ENCODE measurements around the gene NFAM1. TPM values are rescaled to one million over a fixed set of nuclear protein-coding genes. Genes with fewer than 3 reads are reported as not detected.

The NFAM1 gene
- total RNA-seq, 3 donors from 2014 or later (not counting 1 experiment from before 2014, with no cell fraction given): 2.4 to 7.8 (median 3.6) TPM

DNA sequence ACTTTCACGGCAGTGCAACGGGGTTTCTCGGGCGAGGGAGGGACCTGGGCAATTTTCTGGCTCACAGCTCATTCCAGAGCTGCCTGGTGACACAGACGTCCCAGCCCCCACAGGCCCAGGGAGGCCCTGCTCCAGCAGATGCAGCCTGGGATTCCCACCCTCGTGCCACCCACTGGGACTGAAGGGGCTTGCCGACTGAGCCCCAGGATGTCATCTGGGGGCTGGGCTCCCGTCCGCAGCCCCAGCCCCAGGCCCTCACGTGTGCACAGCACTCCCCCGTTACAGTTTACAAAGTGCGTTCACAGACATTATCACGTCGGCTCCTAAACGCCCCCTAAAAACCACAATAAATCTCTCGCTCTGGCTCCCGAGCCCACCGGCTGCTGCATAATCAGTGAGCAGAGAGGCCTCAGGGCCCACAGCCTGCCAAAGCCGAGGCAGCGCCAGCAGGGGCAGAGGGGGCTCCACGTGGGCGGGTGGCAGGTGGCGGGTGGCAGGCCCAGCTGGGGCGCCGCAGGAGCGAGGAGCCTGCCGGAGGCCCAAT lies 84.8 kb downstream of the NFAM1 start:
- H3K4me3 Mint-ChIP-seq: no peak overlapping the region
- Histone ChIP-seq H3K4me1 (ENCODE audit: control insufficient read depth, insufficient read depth, low read length) (peaks cover 4% of the 10 kb centered on the region), H3K27ac (ENCODE audit: low read length) (no peak overlapping the region), H3K4me3 (ENCODE audit: low read length) (no peak overlapping the region), H3K36me3 (ENCODE audit: control insufficient read depth, insufficient read depth, low read length) (no peaks in the 10 kb centered on the region), H3K27me3 (ENCODE audit: control insufficient read depth, insufficient read depth, low read length) (peaks cover 5% of the 10 kb centered on the region), H3K9me3 (ENCODE audit: control insufficient read depth, insufficient read depth, low read length) (no peaks in the 10 kb centered on the region)
- H3K27ac Mint-ChIP-seq: no peak overlapping the region
- no peak for DNase-seq
- peaks cover 0 to 5% of the 10 kb centered on the region in 2 donors for H3K4me1 Mint-ChIP-seq
- intact Hi-C loops (cut with micrococcal nuclease): no loop called here
- TF ChIP-seq, protein P1, sequence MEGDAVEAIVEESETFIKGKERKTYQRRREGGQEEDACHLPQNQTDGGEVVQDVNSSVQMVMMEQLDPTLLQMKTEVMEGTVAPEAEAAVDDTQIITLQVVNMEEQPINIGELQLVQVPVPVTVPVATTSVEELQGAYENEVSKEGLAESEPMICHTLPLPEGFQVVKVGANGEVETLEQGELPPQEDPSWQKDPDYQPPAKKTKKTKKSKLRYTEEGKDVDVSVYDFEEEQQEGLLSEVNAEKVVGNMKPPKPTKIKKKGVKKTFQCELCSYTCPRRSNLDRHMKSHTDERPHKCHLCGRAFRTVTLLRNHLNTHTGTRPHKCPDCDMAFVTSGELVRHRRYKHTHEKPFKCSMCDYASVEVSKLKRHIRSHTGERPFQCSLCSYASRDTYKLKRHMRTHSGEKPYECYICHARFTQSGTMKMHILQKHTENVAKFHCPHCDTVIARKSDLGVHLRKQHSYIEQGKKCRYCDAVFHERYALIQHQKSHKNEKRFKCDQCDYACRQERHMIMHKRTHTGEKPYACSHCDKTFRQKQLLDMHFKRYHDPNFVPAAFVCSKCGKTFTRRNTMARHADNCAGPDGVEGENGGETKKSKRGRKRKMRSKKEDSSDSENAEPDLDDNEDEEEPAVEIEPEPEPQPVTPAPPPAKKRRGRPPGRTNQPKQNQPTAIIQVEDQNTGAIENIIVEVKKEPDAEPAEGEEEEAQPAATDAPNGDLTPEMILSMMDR (IDR thresholded peaks at IDR 0.05): no peak
- WGBS (ENCODE audit: insufficient coverage): 69% methylated on average over 27 of the region's 27 CpGs
- H3K9me3 Mint-ChIP-seq: no peaks in the 10 kb centered on the region
- peaks cover 0 to 14% of the 10 kb centered on the region in 2 donors for H3K27me3 Mint-ChIP-seq (ENCODE audit: low read depth in 2 of 2)
- H3K36me3 Mint-ChIP-seq: no peaks in the 10 kb centered on the region
- no peak for ATAC-seq

GRCh38 chr22:42346722-42347121 lies 85.5 kb downstream of the NFAM1 start:
- Mint-ChIP-seq H3K9me3 (no peaks in the 10 kb centered on the region), H3K27ac (no peak overlapping the region)
- intact Hi-C loops (cut with micrococcal nuclease): no loop called here

GRCh38 chr22:42345458-42345857 lies 86.7 kb downstream of the NFAM1 start:
- H3K27me3 Mint-ChIP-seq (ENCODE audit: low read depth in 2 of 2): peaks cover 0 to 20% of the 10 kb centered on the region in 2 donors
- intact Hi-C loops (cut with micrococcal nuclease): no loop called here
- TF ChIP-seq, protein P1 (IDR thresholded peaks at IDR 0.05): no peak
- H3K27ac Mint-ChIP-seq: no peak overlapping the region
- Histone ChIP-seq H3K9me3 (ENCODE audit: control insufficient read depth, insufficient read depth, low read length) (no peaks in the 10 kb centered on the region), H3K4me3 (ENCODE audit: low read length) (no peak overlapping the region), H3K27ac (ENCODE audit: low read length) (no peak overlapping the region), H3K36me3 (ENCODE audit: control insufficient read depth, insufficient read depth, low read length) (no peaks in the 10 kb centered on the region), H3K4me1 (ENCODE audit: control insufficient read depth, insufficient read depth, low read length) (peaks cover 4% of the 10 kb centered on the region), H3K27me3 (ENCODE audit: control insufficient read depth, insufficient read depth, low read length) (peaks cover 5% of the 10 kb centered on the region)
- 94% methylated on average over 4 of the region's 4 CpGs for WGBS (ENCODE audit: insufficient coverage)
- no peak overlapping the region for H3K4me3 Mint-ChIP-seq
- no peaks in the 10 kb centered on the region for H3K36me3 Mint-ChIP-seq
- ATAC-seq (no peak), DNase-seq (no peak)
- no peaks in the 10 kb centered on the region for H3K9me3 Mint-ChIP-seq
- H3K4me1 Mint-ChIP-seq: peaks cover 0 to 5% of the 10 kb centered on the region in 2 donors

More at GRCh38 chr22:42346722-42347121, 85.5 kb downstream of the NFAM1 start:
- TF ChIP-seq, protein P1 (IDR thresholded peaks at IDR 0.05): no peak
- Histone ChIP-seq H3K36me3 (ENCODE audit: control insufficient read depth, insufficient read depth, low read length) (no peaks in the 10 kb centered on the region), H3K9me3 (ENCODE audit: control insufficient read depth, insufficient read depth, low read length) (no peaks in the 10 kb centered on the region), H3K4me1 (ENCODE audit: control insufficient read depth, insufficient read depth, low read length) (peaks cover 4% of the 10 kb centered on the region), H3K4me3 (ENCODE audit: low read length) (no peak overlapping the region), H3K27ac (ENCODE audit: low read length) (no peak overlapping the region), H3K27me3 (ENCODE audit: control insufficient read depth, insufficient read depth, low read length) (peaks cover 5% of the 10 kb centered on the region)
- WGBS (ENCODE audit: insufficient coverage): 96% methylated on average over 7 of the region's 8 CpGs
- H3K4me1 Mint-ChIP-seq: peaks cover 0 to 5% of the 10 kb centered on the region in 2 donors
- DNase-seq: no peak
- peaks cover 0 to 17% of the 10 kb centered on the region in 2 donors for H3K27me3 Mint-ChIP-seq (ENCODE audit: low read depth in 2 of 2)
- H3K36me3 Mint-ChIP-seq: no peaks in the 10 kb centered on the region
- H3K4me3 Mint-ChIP-seq: no peak overlapping the region
- no peak for ATAC-seq

DNA sequence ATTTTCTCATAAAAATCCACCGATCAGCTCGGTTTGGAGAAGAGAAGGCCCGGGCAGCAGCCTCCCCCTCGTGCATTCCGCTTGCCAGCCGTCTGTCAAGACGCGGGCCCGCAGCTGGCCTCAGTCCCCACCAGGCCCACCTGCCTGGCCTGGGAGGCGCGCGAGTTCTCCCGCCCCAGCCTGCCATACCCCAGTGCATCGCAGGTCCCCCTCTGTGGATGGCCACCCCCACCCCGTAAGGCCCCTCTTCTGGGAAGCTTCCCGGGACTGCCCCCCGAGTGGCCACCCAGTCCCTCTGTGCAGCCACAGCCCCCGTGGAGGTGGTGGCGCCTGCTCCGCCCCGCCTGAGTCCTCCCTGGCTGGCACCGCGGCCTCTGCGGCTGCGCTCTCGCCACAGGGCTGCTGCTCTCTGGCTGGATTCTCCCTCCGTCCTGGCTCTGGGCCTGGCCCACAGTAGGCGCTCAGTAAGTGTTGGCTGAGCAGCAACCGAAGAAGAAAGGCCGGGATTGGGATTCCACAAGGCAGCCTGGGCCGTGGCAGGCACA lies 87.8 kb downstream of the NFAM1 start:
- intact Hi-C loops (cut with micrococcal nuclease): no loop called here
- no peaks in the 10 kb centered on the region for H3K9me3 Mint-ChIP-seq

More for the DNA sequence above, 87.8 kb downstream of the NFAM1 start:
- Mint-ChIP-seq H3K4me1 (peaks cover 0 to 5% of the 10 kb centered on the region in 2 donors), H3K4me3 (peak overlapping the region; percentile 25), H3K27ac (no peak overlapping the region), H3K27me3 (ENCODE audit: low read depth in 2 of 2) (peaks cover 0 to 19% of the 10 kb centered on the region in 2 donors), H3K36me3 (no peaks in the 10 kb centered on the region)
- H3K4me1 ChIP-seq (ENCODE audit: control insufficient read depth, insufficient read depth, low read length): peaks cover 4% of the 10 kb centered on the region
- TF ChIP-seq, protein P1 (IDR thresholded peaks at IDR 0.05): no peak
- no peaks in the 10 kb centered on the region for H3K9me3 ChIP-seq (ENCODE audit: control insufficient read depth, insufficient read depth, low read length)
- no peaks in the 10 kb centered on the region for H3K36me3 ChIP-seq (ENCODE audit: control insufficient read depth, insufficient read depth, low read length)
- DNase-seq (no peak), ATAC-seq (no peak)
- H3K27me3 ChIP-seq (ENCODE audit: control insufficient read depth, insufficient read depth, low read length): peaks cover 5% of the 10 kb centered on the region
- H3K4me3 ChIP-seq (ENCODE audit: low read length): no peak overlapping the region
- H3K27ac ChIP-seq (ENCODE audit: low read length): no peak overlapping the region
- 75% methylated on average over 31 of the region's 31 CpGs for WGBS (ENCODE audit: insufficient coverage)
